ENCODE results near the gene KIT. TPM values are rescaled to one million over a fixed set of nuclear protein-coding genes. Genes with fewer than 3 reads are reported as not detected.

Gene KIT
- total and polyA plus RNA-seq, 2 donors (not counting 3 experiments of a cell fraction or from before 2014, with no cell fraction given) = 19.8 to 39.7 TPM

DNA sequence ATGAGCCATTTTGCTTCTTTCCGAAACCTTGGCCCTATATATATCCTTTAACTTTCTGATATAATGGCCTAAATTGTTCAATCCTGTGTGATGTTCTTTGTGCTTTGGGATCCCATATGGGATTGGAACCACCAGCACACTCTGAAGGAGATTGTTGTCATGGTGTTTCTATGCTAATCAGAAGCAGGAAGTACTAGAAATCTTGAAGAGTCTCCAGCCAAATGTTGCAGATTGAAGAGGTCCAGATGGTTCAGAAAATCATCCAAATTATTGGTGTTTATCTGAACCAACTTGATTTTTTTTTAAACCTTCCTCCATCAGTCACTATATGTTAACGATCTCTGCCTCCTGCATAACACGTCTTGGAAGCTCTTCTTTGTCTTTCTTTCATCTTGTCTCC lies 72.8 kb downstream of the KIT start:
- H3K4me3 ChIP-seq (replicated peaks in 1 of 3; ENCODE audit: insufficient read depth in 1 of 3, low read depth in 1 of 3, low read length in 3 of 3) = no peak overlapping the region
- H3K4me2 ChIP-seq (ENCODE audit: insufficient read depth, low read length) = no peak overlapping the region
- no TSS peak for BruUV-seq (replicated peaks)
- CTCF ChIA-PET = no interaction called here
- DNase-seq (ENCODE audit: low read depth, low spot score) (no peak), FAIRE-seq (no peak)
- H3K27me3 ChIP-seq (ENCODE audit: control insufficient read depth in 2 of 2, insufficient read depth in 2 of 2, low read length in 2 of 2) = no peaks in the 10 kb centered on the region
- H3K9me1 ChIP-seq (replicated peaks; ENCODE audit: control insufficient read depth, extremely low read depth, insufficient read depth, low read length) = no peaks in the 10 kb centered on the region
- POLR2A ChIA-PET = no interaction called here
- no peak overlapping the region for H2AFZ ChIP-seq (ENCODE audit: low read depth, low read length)
- H3K79me2 ChIP-seq (ENCODE audit: control insufficient read depth, insufficient read depth, low read length) = no peaks in the 10 kb centered on the region
- no peak overlapping the region for H3K27ac ChIP-seq (ENCODE audit: insufficient read depth, low read depth, low read length)
- no peak overlapping the region for H3K9ac ChIP-seq (replicated peaks; ENCODE audit: extremely low read depth, insufficient read depth, low read length)
- H3K36me3 ChIP-seq (ENCODE audit: control insufficient read depth in 2 of 2, extremely low read depth in 1 of 2, insufficient read depth in 2 of 2, low read length in 2 of 2) = no peaks in the 10 kb centered on the region
- no peaks in the 10 kb centered on the region for H3K9me3 ChIP-seq (replicated peaks; ENCODE audit: control insufficient read depth, insufficient read depth, low read length)
- TF ChIP-seq, protein P1, sequence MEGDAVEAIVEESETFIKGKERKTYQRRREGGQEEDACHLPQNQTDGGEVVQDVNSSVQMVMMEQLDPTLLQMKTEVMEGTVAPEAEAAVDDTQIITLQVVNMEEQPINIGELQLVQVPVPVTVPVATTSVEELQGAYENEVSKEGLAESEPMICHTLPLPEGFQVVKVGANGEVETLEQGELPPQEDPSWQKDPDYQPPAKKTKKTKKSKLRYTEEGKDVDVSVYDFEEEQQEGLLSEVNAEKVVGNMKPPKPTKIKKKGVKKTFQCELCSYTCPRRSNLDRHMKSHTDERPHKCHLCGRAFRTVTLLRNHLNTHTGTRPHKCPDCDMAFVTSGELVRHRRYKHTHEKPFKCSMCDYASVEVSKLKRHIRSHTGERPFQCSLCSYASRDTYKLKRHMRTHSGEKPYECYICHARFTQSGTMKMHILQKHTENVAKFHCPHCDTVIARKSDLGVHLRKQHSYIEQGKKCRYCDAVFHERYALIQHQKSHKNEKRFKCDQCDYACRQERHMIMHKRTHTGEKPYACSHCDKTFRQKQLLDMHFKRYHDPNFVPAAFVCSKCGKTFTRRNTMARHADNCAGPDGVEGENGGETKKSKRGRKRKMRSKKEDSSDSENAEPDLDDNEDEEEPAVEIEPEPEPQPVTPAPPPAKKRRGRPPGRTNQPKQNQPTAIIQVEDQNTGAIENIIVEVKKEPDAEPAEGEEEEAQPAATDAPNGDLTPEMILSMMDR (IDR thresholded peaks at IDR 0.05; ENCODE audit: extremely low read depth in 1 of 2, insufficient read depth in 1 of 2, low read depth in 1 of 2, low read length in 2 of 2) = no peak
- intact Hi-C loops (cut with micrococcal nuclease) = no loop called here
- no peaks in the 10 kb centered on the region for H4K20me1 ChIP-seq (replicated peaks; ENCODE audit: control insufficient read depth, extremely low read depth, insufficient read depth, low read length)
- dilution Hi-C loops (cut with MboI; ENCODE audit: extremely low pct_ligation_motif_present, low sequenced_read_pairs) = no loop called here
- H3K4me1 ChIP-seq (ENCODE audit: control insufficient read depth, extremely low read depth, insufficient read depth, low read length) = peaks cover 18% of the 10 kb centered on the region

DNA sequence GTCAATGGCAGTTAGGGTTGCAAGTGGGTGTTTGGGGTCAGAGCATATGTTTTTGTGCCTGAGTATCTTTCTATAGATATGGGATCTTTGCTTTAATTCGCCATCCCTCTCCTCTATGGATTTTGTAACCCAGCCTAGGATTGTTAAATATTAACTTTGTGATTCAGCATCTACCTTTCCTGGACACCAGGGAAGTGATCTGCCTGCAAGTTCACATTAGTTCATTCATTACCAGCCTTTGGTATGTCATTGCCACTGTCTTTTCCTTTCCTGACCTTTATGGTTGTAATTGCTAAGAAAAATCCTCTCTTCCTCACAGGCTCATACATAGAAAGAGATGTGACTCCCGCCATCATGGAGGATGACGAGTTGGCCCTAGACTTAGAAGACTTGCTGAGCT lies 73.8 kb downstream of the KIT start:
- Histone ChIP-seq H4K20me1 (replicated peaks; ENCODE audit: control insufficient read depth, extremely low read depth, insufficient read depth, low read length) (no peaks in the 10 kb centered on the region), H3K27me3 (ENCODE audit: control insufficient read depth in 2 of 2, insufficient read depth in 2 of 2, low read length in 2 of 2) (no peaks in the 10 kb centered on the region), H3K27ac (ENCODE audit: insufficient read depth, low read depth, low read length) (no peak overlapping the region), H3K4me3 (replicated peaks in 1 of 3; ENCODE audit: insufficient read depth in 1 of 3, low read depth in 1 of 3, low read length in 3 of 3) (no peak overlapping the region), H3K79me2 (ENCODE audit: control insufficient read depth, insufficient read depth, low read length) (no peaks in the 10 kb centered on the region), H3K36me3 (ENCODE audit: control insufficient read depth in 2 of 2, extremely low read depth in 1 of 2, insufficient read depth in 2 of 2, low read length in 2 of 2) (no peaks in the 10 kb centered on the region), H3K4me2 (ENCODE audit: insufficient read depth, low read length) (no peak overlapping the region), H3K4me1 (ENCODE audit: control insufficient read depth, extremely low read depth, insufficient read depth, low read length) (peaks cover 19% of the 10 kb centered on the region), H3K9me1 (replicated peaks; ENCODE audit: control insufficient read depth, extremely low read depth, insufficient read depth, low read length) (no peaks in the 10 kb centered on the region), H3K9me3 (replicated peaks; ENCODE audit: control insufficient read depth, insufficient read depth, low read length) (no peaks in the 10 kb centered on the region), H2AFZ (ENCODE audit: low read depth, low read length) (no peak overlapping the region), H3K9ac (replicated peaks; ENCODE audit: extremely low read depth, insufficient read depth, low read length) (no peak overlapping the region)
- DNase-seq (ENCODE audit: low read depth, low spot score) (no peak), FAIRE-seq (no peak)
- CTCF ChIA-PET = no interaction called here
- dilution Hi-C loops (cut with MboI; ENCODE audit: extremely low pct_ligation_motif_present, low sequenced_read_pairs) = no loop called here
- TF ChIP-seq MYC (IDR thresholded peaks at IDR 0.05; ENCODE audit: low read depth, low read length) (no peak), POLR2A (IDR thresholded peaks at IDR 0.05; ENCODE audit: low read depth, low read length) (no peak), FOS (IDR thresholded peaks at IDR 0.05; ENCODE audit: borderline replicate concordance, insufficient read depth, low read length) (no peak), JUN (IDR thresholded peaks at IDR 0.05; ENCODE audit: borderline replicate concordance, insufficient read depth, insufficient read length, low read depth) (no peak)
- TF ChIP-seq, protein P2, sequence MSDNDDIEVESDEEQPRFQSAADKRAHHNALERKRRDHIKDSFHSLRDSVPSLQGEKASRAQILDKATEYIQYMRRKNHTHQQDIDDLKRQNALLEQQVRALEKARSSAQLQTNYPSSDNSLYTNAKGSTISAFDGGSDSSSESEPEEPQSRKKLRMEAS (IDR thresholded peaks at IDR 0.05; ENCODE audit: insufficient read depth, insufficient read length) = no peak
- TF ChIP-seq, protein P1 (IDR thresholded peaks at IDR 0.05; ENCODE audit: extremely low read depth in 1 of 2, insufficient read depth in 1 of 2, low read depth in 1 of 2, low read length in 2 of 2) = no peak
- POLR2A ChIA-PET = no interaction called here
- intact Hi-C loops (cut with micrococcal nuclease) = no loop called here
- no TSS peak for BruUV-seq (replicated peaks)
